Prostate gland (tissue), 2 donors: ENCODE results near the gene LAMA1.
A peak's percentile ranks its signal among the peaks of the same experiment; 100 is the strongest.

Source experiments
- CTCF ChIP-seq, 4 experiments: fragments of 200-600 bp in 2 of 4; fragments of 450-650 bp in 2 of 4; sonication (generic) in 2 of 4; IDR thresholded peaks; 1 replicate in 3 of 4; 2 replicates in 1 of 4; pipeline ENCODE4 v1.5.1; 2016 to 2019; ENCODE audit warnings: antibody characterized with exemption in 4 of 4, mild to moderate bottlenecking in 2 of 4, moderate library complexity in 2 of 4
- POLR2A ChIP-seq: fragments of 450-650 bp; IDR thresholded peaks from one replicate; pipeline ENCODE4 v1.6.1; 2016; ENCODE audit warnings: antibody characterized with exemption, mild to moderate bottlenecking
- POLR2AphosphoS5 ChIP-seq: sonication (generic); formaldehyde crosslinking; IDR thresholded peaks from one replicate; pipeline ENCODE4 v1.6.1; 2017; ENCODE audit warnings: antibody characterized with exemption

DNA sequence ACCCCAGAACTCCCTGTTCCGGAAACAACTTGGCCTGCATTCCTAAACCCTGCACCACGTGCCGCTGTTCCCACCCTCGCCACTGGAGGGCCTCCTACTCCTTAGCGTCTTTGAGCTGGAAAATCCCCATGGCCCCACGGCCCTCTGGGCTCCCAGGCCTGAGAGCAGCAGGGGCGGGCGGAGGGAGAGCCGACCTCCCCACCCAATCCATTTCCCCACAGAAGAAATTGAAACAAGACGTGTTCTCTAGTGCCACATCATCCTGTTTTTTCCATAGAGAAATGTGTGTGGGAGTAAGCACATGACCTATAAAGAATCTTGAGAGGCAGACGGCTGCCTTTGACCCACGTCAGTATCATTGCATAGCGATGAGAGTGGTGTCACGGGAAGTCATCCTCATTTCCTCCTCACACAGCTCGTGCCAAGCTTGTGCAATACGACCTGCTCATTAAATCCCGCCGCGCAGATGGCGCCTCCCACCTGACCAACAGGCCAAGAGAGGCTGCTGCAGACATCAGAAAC is 79.2 kb downstream of the LAMA1 start:
- TF ChIP-seq CTCF (IDR thresholded peaks at IDR 0.05) (peak; percentile 46 to 83 (median 61)), POLR2A (no peak), POLR2AphosphoS5 (peak; percentile 88)
